ENCODE data around the gene ALDH1A1.

DNA sequence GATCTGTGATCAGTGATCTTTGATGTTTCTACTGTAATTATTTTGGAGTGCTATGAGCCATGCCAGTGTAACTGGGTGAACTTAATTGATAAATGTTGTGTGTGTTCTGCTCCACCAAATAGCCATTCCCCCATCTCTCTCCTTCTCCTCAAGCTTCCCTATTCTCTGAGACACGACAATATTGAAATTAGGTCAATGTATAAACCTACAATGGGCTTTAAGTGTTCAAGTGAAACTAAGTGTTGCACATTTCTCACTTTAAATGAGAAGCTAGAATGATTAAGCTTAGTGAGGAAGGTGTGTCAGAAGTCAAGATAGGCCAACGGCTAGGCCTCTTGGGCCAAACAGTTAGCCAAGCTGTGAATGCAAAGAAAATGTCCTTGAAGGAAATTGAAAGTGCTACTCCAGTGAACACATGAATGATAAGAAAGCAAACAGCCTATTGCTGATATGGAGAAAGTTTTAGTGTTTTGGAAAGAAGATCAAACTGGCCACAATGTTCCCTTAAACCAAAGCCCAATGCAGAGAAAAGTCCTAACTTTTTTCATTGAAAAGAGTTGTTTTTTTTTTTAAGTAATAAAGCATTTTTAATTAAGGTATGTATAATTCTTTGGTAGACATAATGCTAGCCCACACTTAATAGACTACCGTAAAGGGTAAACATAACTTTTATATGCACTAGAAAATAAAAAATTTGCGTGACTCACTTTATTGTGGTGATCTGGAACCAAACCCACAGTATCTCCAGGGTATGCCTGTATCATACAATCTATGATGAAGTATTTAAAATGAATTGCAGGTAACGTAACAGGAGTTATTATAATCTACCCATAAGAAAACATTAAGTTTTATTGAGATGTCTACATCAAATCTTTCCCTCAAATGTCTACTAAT is 42.5 kb upstream of the ALDH1A1 start:
- TF ChIP-seq, protein P1, sequence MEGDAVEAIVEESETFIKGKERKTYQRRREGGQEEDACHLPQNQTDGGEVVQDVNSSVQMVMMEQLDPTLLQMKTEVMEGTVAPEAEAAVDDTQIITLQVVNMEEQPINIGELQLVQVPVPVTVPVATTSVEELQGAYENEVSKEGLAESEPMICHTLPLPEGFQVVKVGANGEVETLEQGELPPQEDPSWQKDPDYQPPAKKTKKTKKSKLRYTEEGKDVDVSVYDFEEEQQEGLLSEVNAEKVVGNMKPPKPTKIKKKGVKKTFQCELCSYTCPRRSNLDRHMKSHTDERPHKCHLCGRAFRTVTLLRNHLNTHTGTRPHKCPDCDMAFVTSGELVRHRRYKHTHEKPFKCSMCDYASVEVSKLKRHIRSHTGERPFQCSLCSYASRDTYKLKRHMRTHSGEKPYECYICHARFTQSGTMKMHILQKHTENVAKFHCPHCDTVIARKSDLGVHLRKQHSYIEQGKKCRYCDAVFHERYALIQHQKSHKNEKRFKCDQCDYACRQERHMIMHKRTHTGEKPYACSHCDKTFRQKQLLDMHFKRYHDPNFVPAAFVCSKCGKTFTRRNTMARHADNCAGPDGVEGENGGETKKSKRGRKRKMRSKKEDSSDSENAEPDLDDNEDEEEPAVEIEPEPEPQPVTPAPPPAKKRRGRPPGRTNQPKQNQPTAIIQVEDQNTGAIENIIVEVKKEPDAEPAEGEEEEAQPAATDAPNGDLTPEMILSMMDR (IDR thresholded peaks at IDR 0.05) = no peak
- no peak for TF ChIP-seq POLR2A (IDR thresholded peaks at IDR 0.05)
